GM18520 (cell line): ENCODE measurements around the gene TAB3.

ENCODE experiments used
- ATAC-seq: cut with Tn5 transposase; IDR thresholded peaks from one replicate; pipeline ENCODE4 v1.9.1; 2021; ENCODE audit not compliant: unreplicated experiment

The TAB3 gene

DNA sequence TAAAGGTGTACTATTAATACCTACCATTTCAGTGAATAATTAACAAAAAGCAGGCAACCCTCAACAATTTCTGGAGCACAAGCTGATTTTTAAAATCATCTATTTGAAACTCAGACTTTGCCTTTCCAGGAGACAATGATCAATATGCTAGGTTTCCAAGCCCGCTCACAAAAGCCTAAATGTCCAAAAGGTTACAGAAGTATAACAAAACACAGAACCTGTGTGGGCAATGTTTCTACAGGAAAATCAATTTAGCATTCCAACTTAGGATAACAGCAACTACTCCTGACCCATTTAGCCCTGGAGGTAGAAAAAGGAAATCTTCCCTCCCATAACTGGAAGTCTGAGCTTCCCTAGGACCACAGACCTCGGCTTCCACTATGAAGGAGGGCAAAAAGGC lies 3.9 kb downstream of the TAB3 start:
- ATAC-seq, result no peak

DNA sequence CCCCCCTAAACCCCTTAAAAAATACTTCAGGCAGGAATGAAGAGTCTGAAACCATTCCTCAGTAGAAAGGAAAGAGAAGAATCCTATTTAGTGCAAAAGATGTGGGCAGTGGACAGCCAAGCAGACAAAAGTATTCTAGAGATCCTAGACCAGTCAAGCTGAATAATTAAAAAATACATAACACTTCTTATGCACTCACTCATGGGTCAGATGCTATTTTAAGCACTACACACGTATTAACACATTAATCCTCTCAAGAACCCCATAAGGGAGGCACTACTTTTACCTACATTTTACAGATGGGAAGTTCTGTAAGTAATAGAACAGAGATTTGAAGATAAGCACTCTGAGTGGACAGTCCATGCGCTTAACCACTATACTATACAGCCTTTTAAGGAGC lies 5.9 kb downstream of the TAB3 start:
- no peak for ATAC-seq

DNA sequence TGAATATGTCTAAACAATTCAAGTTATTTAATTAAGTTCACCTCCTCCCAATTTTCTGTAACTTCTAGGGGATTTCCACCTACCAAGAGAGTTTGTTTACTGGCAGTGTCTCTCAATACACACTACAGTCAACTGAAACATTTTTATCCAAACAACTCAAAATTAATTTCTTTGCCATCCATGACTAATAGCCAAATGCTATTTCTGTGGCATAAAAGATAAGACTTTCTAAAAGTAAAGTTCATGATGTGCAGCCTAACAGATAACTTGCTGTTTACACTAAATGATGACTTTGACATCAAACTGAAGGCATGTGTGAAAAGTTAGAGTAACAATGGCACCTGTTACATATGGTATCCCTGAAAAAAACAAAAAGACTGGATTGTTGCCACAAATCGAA lies 7.3 kb downstream of the TAB3 start:
- ATAC-seq, result no peak

DNA sequence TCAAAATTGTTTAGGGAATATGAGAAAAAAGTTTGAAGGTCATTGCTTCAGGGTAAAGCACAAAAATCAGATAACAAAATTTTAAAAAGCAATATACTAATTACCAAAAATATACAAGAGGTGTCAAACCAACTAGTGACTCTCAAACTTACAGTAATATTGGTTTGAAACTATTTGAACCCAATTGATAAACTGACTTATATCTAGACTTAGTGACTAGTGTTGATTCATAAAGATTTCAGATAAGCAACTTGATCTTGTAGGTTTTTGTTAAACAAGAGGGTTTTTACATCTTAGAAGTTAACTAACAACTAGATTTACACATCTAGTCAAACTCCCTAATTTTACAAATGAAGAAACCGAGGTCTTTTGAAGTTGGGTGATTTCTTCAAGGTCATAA lies 7.7 kb downstream of the TAB3 start:
- no peak for ATAC-seq

DNA sequence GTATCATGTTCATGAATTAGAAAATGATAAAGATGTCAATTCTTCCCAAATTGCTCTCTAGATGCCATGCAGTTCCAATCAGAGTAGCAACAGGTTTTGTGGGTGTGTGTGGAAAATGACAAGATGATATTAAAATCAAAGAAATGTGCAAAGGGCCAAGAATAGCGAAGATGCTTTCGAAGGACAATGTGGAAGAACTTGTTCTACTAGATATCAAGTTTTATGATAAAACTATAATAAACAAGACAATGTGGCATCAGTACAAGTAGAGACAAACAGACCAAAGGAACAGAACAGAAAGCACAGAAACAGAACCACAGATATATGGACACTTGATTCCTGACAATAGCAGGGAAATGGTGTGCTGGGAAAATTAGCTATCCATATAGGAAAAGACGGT lies 9.0 kb downstream of the TAB3 start:
- no peak for ATAC-seq

DNA sequence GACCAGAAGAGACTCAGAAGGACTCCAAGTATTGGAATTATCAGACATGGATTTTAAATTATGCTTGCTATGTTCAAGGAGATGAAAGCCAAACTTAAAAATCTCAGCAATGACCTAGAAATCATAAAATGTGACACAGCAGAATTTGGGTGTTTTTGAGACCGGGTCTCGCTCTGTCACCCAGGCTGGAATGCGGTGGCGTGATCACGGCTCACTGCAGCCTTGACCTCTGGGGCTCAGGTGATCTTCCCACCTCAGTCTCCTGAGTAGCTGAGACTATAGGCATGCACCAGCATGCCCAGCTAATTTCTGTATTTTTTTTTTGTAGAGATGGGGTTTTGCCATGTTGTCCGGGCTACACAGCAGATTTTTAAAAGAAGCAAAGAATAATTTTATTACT lies 12.7 kb downstream of the TAB3 start:
- no peak for ATAC-seq

DNA sequence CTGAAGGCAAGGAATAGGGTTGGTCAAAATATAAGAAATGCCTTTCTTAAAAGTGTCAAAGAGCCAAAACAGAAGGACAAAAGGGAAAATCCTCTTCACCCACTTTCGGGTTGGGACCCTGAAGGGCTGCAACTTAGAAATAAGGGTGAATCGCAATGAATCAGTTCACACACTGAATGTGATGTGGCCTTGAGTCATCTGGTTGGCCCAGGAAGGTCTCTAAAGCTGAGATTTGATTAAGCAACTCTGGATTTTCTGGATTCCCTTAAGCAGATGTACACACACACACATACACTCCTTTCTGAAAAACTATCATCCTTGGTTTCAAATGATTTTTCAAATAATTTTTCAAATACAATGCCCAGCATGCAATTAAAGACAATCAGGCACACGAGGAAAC lies 13.1 kb downstream of the TAB3 start:
- no peak for ATAC-seq

DNA sequence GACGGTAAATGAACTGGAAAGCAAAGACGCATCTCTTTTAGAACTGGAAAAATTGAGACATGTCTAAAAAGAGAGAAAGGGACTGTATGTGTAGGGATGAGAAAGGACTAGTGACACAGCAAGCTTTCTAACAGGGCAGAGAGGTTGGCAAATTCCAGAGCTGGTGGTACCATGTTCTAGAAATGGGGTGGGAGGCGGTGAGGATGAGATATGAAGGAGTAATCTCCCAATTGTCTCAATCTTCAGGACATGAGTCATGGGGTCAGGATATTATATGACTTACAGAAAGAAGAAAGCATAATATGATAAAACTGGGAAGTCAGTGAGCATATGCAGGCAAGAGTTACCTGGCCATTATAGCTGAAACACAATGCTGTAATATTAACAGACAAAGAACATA lies 14.2 kb downstream of the TAB3 start:
- ATAC-seq, result no peak

DNA sequence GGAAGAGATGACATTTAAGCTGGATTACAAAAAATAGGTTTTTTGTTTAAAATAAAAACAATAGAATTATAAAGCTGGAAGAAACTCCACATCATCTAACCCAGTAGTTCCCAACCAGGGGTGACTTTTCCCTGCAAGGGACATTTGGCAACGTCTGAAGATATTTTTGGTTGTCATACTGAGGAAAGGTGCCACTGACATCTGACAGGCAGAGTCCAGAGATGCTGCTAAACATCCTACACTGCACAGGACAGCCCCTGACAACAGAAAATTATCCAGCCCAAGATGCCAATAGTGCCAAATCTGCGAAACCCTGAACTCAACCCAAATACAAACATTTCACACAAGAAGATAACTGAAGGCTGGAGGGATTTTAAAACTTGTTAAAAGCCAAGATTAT lies 18.5 kb downstream of the TAB3 start:
- no peak for ATAC-seq

DNA sequence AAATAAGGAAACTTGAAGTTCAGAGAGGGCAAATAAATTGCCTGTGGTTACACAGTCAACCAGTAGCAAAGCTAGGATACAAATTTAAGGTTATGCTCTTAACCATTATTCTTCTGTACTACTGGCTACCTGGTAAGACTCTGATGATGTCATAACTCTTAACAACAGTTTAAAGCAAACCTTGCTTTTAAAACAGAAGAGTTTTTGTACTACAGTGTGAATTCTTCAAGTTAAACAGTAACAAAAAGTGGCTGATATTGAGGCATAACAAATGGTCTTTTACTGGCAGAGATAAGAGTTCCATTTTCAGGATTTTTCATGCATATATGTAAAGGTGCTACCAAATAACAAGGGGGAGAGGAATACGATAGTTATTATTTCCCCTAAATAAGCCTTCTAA lies 23.4 kb downstream of the TAB3 start:
- no peak for ATAC-seq

DNA sequence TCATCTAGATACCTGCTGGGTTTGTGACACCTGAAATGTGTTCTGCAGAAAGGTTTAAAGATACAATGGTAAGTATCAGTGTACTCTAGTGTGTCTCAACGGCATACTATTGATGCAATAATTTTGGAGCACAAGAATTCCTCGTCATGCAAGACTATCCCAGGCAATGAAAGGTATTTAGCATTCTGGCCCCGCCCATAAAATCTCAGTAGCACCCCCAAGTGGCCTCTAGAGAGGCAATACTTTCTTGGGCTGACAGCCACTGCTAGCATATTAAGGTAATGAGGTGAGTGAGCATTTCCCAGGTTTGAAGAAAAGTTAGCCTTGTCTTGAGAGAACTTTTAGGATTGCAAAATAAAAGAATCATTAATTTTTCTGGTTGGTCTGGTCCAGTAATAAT lies 24.0 kb downstream of the TAB3 start:
- no peak for ATAC-seq

DNA sequence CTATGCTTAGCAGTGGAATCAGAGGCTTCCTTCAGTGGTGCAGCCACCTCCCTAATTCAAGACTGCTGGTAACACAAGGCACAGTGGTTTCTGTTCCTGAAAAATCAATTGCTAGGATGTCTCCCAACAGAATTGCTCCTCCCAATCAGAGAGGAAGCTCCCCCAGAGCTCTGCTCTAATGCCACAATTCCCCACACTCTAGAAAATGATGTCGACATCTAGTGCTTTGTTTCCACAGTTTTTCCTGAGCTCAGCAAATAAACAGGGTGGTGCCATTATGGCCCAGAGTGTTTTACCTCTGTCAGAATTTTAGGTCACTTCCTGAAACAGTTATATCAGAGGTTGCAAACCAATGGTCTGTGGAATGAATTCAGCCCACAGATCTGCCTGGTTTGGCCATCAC lies 24.7 kb downstream of the TAB3 start:
- no peak for ATAC-seq

DNA sequence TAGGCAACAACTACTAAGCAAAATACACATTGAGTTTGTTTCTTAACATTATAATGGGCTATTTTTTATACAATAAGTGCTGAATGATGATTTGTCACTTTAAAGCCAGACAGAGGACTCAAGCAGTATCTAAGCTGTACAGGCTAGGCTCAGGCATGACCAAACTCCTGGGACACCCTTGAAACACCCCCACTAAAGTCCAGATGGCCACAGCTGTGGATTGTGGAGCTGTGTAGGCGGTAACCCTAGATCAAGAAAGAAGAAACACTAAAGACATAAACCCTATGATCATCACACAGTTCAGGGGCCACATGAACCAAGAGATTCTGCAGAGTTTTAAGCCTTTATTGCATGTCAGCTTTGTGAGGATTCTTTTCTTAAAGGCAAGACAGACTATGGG lies 25.1 kb downstream of the TAB3 start:
- ATAC-seq, result no peak

DNA sequence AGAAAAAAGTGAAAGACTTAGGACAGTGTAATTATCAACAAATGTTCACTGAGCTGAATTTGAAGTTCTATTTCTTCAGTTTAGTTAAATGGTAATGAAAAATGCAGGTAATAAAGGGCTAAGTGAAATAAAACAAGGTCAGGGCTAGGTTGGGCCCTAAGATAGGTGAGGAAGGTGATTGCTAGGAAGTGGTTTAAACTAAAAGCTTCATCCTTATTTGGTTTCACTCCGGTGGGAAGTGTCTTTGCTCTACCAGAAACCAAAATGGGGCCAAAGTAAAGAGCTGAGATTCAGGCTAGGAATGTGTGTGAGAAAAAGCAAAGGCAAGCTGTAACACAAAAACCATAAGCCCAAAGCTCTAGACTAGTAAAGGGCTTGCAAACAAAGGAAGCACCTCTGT lies 31.0 kb downstream of the TAB3 start:
- ATAC-seq, result no peak

DNA sequence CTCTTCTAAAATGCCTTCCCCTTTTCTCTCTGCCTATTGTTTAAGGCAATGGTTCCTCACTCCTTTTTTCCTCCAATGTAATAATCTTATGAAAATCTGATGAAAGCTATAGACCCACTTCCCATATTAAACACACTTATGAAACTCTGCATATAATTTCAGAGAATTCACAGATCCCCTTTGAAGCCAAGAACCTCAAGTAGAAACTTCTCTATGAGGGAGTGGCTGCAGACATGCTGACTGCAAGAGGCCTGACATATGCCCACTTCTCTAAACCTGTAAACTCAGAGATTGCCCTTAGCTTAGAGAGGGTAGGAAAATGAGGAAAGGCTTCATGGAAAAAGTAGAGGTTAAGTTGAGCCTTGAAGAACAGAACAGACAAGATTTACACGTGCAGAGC lies 37.6 kb downstream of the TAB3 start:
- no peak for ATAC-seq

DNA sequence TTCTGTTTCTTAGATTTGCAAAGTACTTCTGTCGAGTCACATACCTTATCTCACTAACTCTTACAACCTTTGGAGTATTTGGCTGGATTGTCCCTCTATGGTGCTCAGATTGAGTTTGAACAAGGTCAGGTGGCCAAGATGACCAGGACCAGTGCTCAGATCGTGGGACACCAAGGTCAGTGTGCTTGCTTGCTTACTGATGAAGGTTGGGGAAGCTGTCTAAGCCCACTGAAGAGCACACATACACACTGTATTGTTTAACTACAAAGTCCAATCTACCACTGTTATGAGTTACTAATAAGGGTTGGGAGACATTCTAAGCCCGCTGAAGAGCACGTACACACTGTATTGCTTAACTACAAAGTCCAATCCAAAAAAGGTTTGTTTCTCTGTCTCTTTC lies 53.7 kb downstream of the TAB3 start:
- no peak for ATAC-seq

DNA sequence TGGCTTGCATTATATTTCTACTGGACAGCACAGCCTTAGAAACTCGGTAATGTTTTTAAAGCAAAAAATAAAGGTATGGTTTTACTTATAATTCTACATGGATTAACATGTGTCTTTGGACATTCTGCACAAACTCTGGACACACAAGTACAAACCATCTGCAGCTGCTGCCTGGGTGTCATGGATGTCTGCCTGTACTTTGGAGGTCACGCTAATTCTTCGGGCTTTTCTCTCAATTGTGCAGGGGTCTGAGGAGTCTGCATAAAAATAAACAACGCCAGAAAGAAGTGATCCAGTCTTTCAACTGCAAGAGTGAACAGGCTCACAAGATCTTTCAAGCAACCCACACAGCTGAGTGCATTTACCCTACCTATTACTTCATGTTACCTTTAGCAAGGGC lies 55.2 kb downstream of the TAB3 start:
- ATAC-seq, result no peak

DNA sequence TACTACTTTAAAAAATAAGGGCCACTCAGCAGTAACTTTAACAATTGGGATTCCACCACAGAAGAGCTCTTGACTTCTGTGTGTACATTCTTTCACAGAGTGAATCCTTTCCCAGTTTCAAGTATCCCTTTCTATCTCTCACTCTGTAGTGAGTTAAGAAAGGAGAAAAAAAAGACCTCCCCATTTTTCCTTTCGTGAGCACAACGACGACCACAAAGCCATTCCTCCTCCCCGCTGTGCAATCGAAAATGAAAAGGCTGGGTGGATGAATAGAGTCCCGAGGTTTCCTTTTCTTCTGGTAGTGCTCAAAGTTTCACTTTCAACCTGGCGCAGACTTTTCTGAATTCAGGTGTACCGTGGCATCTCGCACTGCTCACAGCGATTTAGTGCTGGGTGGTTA lies 58.0 kb downstream of the TAB3 start:
- ATAC-seq, result no peak

DNA sequence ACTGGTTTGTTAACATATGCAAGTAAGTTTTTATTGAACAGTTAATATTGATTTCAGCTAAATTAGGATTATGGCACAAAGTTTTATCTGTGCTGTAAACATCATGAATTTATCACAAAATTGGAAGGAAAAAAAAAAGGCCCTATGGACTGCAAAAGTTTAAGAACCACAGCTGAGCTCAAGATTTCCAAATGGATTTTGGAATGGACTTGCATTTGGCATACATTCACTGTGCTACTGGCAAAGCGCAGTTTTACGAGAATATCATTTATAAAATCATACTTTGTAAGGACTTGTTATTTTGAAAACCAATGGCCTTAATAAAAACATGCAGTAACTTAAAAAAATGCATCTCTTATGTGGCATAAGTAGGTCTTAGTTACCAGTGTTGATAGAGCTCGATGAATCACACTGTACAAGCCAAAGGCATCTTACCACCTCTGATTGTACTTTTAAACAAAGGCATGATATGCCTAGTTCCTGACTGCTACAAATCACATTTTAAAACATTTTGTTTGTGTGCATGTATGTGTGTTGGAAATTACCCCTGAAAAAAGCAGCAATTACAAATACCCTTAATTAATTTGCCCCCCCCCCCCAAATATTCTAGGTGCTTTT lies 58.6 kb downstream of the TAB3 start:
- no peak for ATAC-seq

DNA sequence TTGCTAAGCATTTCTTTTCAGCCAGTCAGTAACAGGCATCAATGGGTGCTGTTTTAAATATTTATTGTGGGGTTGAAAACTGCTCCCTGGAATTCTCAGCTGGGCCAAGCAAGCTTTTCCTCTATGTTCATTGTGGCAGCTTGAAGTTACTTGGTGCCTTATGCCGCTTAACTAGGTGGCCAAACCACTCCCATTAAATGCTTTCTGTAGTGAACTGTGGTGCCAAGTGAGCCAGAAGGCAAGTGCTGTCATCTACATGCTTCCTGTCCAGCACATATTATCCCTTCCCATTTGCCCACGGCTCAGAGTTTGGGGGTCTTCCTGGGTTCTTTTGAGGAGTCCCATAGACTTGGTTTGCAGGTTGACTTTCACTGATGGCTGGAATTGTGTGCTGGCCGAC lies 64.8 kb downstream of the TAB3 start:
- no peak for ATAC-seq

DNA sequence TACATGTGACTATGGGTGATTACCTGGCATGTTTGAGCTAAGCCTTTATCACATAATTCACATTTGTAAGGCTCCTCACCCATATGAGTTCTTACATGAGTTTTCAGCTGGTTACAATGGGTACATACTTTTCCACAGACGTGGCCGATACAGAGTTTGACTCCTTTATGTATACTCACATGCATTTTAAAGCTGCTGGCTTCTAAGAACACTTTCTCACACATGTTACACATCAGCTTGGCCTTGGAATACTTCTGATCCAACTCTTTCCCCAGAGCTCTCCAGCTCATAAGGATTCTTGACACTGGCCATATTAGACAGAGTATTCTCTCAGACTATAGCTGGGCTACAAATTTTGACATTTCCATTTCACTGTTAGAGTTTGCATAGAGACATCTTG lies 66.3 kb downstream of the TAB3 start:
- ATAC-seq, result no peak

DNA sequence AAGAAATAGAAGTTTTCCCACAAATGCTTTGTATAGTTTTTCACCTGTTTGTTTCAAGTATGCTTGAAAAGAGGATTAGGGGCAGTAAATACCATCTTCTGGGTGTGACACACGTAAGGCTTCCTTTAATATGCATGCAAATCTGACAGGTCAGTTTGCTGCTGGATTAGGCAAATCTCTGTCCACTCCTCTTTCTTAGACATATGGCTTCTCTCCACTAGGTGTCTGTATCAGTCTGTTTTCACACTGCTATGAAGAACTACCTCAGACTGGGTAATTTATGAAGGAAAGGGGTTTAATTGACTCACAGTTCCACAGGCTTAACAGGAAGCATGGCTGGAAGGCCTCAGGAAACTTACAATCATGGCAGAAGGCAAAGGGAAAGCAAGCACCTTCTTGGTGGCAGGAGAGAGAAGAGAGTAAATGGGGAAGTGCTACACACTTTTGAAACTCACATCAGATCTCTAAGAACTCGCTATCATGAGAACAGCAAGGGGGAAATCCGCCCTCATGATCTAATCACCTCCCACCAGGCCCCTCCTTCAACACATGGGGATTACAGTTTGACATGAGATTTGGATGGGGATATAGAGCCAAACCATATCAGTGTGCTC lies 66.9 kb downstream of the TAB3 start:
- ATAC-seq, result peak; percentile 79

DNA sequence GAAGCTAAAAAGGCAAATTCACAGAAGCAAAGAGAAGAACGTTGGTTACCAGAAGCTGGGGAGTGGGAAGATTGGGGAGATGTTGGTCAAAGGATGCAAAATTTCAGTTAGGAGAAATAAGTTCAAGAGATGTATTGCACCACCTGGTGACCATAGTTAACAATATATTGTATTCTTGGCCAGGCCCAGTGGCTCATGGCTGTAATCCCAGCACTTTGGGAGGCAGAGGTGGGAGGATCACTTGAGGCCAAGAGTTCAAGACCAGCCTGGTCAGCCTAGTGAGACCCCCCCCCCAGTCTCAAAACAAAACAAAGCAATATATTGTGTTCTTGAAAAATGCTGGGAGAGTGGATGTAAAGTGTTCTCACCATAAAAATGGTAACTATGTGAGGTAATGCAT lies 67.9 kb downstream of the TAB3 start:
- no peak for ATAC-seq
